Liver (tissue), 2 donors: ENCODE results near the gene PCDHA7.
A peak's percentile ranks its signal among the peaks of the same experiment; 100 is the strongest.

Experiments used
- CTCF ChIP-seq: fragments of 150-350 bp; IDR thresholded peaks from 2 replicates; pipeline ENCODE4 v1.5.1; 2017; ENCODE audit warnings: improper control_type of control experiment, low read depth, low read length; ENCODE audit not compliant: missing input control
- REST ChIP-seq: IDR thresholded peaks from 2 replicates; pipeline ENCODE4 v1.6.1; 2016; ENCODE audit warnings: antibody characterized with exemption, mild to moderate bottlenecking
- donor health status: healthy.

- TF ChIP-seq CTCF (peak; percentile 21), REST (no peak)
Observed at GRCh38 chr5:140868721-140869554, 34.9 kb downstream of the PCDHA7 start, which contains the start of gene PCDHA11.
